Keratinocyte (primary cell): ENCODE results near the gene DPYSL4. TPM values are rescaled to one million over a fixed set of nuclear protein-coding genes. Genes with fewer than 3 reads are reported as not detected.

ENCODE experiments used
- DNase-seq: peaks from one replicate; pipeline ENCODE4 v3.0.0-alpha.2; 2011; ENCODE audit warnings: low read depth, missing footprints, low spot score
- FAIRE-seq: peaks from 2 replicates; lab custom pipeline; 2011; peaks lifted over from hg19 to GRCh38; lab: Jason Lieb, UNC
- H2AFZ ChIP-seq: 2 replicates; pipeline ENCODE4 v1.6.0; 2012; ENCODE audit warnings: low read length, control low read depth, inconsistent platforms; ENCODE audit not compliant: control insufficient read depth
- H3K27ac ChIP-seq: 2 replicates; pipeline ENCODE4 v1.5.1; 2011; ENCODE audit warnings: low read length; ENCODE audit not compliant: control insufficient read depth, insufficient read depth
- H3K27me3 ChIP-seq: 3 replicates; pipeline ENCODE4 v1.6.0; 2011; ENCODE audit warnings: low read length; ENCODE audit not compliant: control insufficient read depth, insufficient read depth; ENCODE audit errors: extremely low read depth
- H3K36me3 ChIP-seq, 2 experiments: 2 replicates in 1 of 2; 3 replicates in 1 of 2; pipeline ENCODE4 v1.5.1; 2011; ENCODE audit warnings: low read length in 2 of 2, mild to moderate bottlenecking in 1 of 2; ENCODE audit not compliant: control insufficient read depth in 2 of 2, insufficient read depth in 2 of 2; ENCODE audit errors: extremely low read depth in 1 of 2
- H3K4me1 ChIP-seq: 3 replicates; pipeline ENCODE4 v1.5.1; 2011; ENCODE audit warnings: low read length; ENCODE audit not compliant: control insufficient read depth, insufficient read depth; ENCODE audit errors: extremely low read depth
- H3K4me2 ChIP-seq: 3 replicates; pipeline ENCODE4 v1.6.0; 2011; ENCODE audit warnings: low read depth, low read length; ENCODE audit not compliant: control insufficient read depth, insufficient read depth; ENCODE audit errors: extremely low read depth
- H3K4me3 ChIP-seq, 3 experiments: fragments of 200-600 bp in 1 of 3; sonication (generic) in 1 of 3; 2 replicates in 2 of 3; 3 replicates in 1 of 3; pipeline ENCODE4 v1.5.1; 2011 to 2016; ENCODE audit warnings: low read length in 3 of 3, mild to moderate bottlenecking in 3 of 3, control low read depth in 2 of 3, inconsistent platforms in 1 of 3, low read depth in 1 of 3, mixed read lengths in 1 of 3, mixed run types in 1 of 3, moderate library complexity in 1 of 3; ENCODE audit not compliant: control insufficient read depth in 2 of 3, insufficient read depth in 2 of 3; ENCODE audit errors: extremely low read depth in 1 of 3
- H3K79me2 ChIP-seq: 2 replicates; pipeline ENCODE4 v1.6.0; 2012; ENCODE audit warnings: low read length; ENCODE audit not compliant: control insufficient read depth, insufficient read depth
- H3K9ac ChIP-seq: 3 replicates; pipeline ENCODE4 v1.6.0; 2011; ENCODE audit warnings: low read length; ENCODE audit not compliant: control insufficient read depth, insufficient read depth; ENCODE audit errors: extremely low read depth
- H3K9me1 ChIP-seq: 3 replicates; pipeline ENCODE4 v1.6.0; 2011; ENCODE audit warnings: low read length; ENCODE audit not compliant: control insufficient read depth, insufficient read depth; ENCODE audit errors: extremely low read depth
- H3K9me3 ChIP-seq: 2 replicates; pipeline ENCODE4 v1.5.1; 2012; ENCODE audit warnings: low read depth, low read length; ENCODE audit not compliant: control insufficient read depth
- H4K20me1 ChIP-seq: 3 replicates; pipeline ENCODE4 v1.6.0; 2011; ENCODE audit warnings: low read length; ENCODE audit not compliant: control insufficient read depth, insufficient read depth; ENCODE audit errors: extremely low read depth
- EZH2 ChIP-seq: IDR thresholded peaks from one replicate; pipeline ENCODE4 v1.6.1; 2012; ENCODE audit warnings: inconsistent platforms, mild to moderate bottlenecking, low read length, moderate library complexity
- dilution Hi-C: fragments of 300-500 bp; cut with MboI; formaldehyde crosslinking; loops from one replicate; pipeline ENCODE4 v1.7.0; 2020; ENCODE audit warnings: low sequenced_read_pairs; ENCODE audit not compliant: extremely low pct_ligation_motif_present
- polyA plus RNA-seq, 5 experiments: library from polyadenylated mRNA; depleted of rRNA in 3 of 5; stranded (reverse) in 3 of 5; stranded (forward) in 1 of 5; unstranded in 1 of 5; fragments of >200 nt; gene quantifications; 1 replicate in 1 of 5; 2 replicates in 3 of 5; 3 replicates in 1 of 5; pipeline versions ENCODE4 v1.2.1 to v1.2.3, GENCODE V29; 2011 to 2012; ENCODE audit warnings: missing spikeins in 2 of 5, low read depth in 1 of 5, low replicate concordance in 1 of 5
- TF ChIP-seq, protein P1 (sequence below), 3 experiments: IDR thresholded peaks in 1 of 3; conservative IDR thresholded peaks in 1 of 3; optimal IDR thresholded peaks in 1 of 3; 2 replicates in 2 of 3; 3 replicates in 1 of 3; pipeline versions ENCODE3 to v1.5.1; 2011; ENCODE audit warnings: low read length in 3 of 3, mild to moderate bottlenecking in 3 of 3, moderate library complexity in 2 of 3, control low read depth in 1 of 3, inconsistent platforms in 1 of 3; ENCODE audit not compliant: insufficient read depth in 2 of 3; ENCODE audit errors: extremely low read depth in 1 of 3

DPYSL4 gene
- polyA plus RNA-seq, 1 donor (not counting 4 experiments of a cell fraction or from before 2014, with no cell fraction given): 7.4 TPM

DNA sequence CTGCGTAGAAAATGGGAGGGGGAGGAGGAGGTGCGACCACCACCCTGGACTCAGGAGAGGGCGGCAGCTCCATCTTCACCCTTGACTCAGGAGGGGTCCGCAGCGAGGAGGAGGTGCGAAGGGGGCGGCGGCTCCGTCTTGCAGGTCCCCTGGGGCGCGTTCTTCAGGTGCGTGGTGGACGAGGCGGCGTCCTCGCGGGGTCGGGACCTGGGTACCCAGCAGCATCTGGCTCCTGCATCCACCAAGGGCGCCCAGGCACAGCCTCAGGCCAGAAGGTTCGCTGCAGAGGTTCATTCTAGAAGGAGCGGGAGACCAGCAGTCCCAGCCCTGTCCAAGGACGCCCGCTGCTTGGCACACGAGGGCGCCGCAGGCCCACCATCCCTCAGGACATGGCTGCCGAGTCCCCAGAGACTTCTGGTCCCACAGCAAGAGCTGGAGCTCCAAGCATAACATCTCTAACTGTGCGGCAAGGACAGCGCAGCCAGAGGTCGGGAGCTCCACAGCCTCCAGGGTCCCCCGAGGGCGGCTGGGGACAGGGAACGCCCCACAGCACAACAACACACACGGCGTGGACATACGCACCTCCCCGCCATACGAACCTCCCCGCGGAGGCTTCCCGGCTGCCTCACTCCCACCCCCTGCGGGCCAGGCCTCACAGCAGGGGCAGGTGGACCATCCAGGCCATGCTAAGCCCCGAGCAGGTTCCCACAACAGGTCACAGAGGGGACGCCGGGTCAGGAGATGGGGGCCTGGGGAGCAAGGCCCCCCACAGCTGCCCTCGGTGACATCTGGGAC lies 16.8 kb upstream of the DPYSL4 start:
- Histone ChIP-seq H3K4me1 (no peaks in the 10 kb centered on the region), H3K9me1 (no peaks in the 10 kb centered on the region), H3K9me3 (peaks cover 6% of the 10 kb centered on the region), H3K27me3 (peaks cover 18% of the 10 kb centered on the region), H4K20me1 (no peaks in the 10 kb centered on the region), H3K79me2 (no peaks in the 10 kb centered on the region), H3K9ac (no peak overlapping the region), H3K36me3 (no peaks in the 10 kb centered on the region), H2AFZ (no peak overlapping the region), H3K27ac (no peak overlapping the region), H3K4me3 (no peak overlapping the region), H3K4me2 (no peak overlapping the region)
- DNase-seq (no peak), FAIRE-seq (no peak)
- dilution Hi-C loops: no loop called here
- no peak for TF ChIP-seq EZH2
- TF ChIP-seq, protein P1, sequence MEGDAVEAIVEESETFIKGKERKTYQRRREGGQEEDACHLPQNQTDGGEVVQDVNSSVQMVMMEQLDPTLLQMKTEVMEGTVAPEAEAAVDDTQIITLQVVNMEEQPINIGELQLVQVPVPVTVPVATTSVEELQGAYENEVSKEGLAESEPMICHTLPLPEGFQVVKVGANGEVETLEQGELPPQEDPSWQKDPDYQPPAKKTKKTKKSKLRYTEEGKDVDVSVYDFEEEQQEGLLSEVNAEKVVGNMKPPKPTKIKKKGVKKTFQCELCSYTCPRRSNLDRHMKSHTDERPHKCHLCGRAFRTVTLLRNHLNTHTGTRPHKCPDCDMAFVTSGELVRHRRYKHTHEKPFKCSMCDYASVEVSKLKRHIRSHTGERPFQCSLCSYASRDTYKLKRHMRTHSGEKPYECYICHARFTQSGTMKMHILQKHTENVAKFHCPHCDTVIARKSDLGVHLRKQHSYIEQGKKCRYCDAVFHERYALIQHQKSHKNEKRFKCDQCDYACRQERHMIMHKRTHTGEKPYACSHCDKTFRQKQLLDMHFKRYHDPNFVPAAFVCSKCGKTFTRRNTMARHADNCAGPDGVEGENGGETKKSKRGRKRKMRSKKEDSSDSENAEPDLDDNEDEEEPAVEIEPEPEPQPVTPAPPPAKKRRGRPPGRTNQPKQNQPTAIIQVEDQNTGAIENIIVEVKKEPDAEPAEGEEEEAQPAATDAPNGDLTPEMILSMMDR (optimal IDR thresholded peaks at IDR 0.05 in 1 of 3, IDR thresholded peaks at IDR 0.05 in 1 of 3, conservative IDR thresholded peaks at IDR 0.05 in 1 of 3; ENCODE audit: extremely low read depth in 1 of 3, insufficient read depth in 2 of 3, low read length in 3 of 3): no peak

DNA sequence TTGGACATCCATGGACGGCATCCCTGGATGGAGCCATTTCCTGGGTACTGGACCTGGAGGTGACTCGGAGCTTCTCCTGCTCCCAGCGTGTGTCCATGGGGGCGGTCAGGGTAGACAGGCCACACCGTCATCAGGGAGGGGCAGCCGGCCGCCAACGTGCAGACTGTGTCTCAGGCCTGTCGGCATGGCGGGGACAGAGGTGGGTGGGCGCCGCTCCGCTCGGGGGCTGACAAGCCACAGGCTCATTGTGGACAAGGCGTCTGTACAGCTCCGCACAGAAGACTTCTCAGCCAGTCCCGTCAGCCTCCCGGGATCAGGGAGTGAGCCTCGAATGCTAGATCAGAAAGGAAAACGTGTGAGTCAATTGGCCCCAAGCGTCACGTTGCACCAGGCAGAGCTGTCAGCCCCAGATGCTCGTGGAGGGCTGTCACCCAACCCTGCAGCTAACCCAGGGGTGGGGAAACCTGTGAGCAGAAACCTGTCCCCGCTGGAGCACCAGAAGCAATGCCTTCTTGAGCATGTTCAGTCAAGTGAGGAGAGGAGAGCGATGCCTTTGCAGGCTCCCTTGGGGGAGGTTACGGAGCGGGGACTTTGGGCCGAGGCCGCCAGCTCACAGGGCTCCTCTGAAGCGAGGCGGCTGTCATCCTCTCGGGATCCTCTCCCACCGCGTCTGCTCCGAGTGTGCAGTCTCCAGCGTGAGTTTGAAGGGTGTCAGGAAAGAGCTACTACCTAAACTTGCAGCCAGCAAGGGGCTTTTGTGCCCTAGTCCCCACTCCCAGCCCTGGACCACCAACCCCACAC lies 16.0 kb upstream of the DPYSL4 start:
- Histone ChIP-seq H3K27me3 (peaks cover 19% of the 10 kb centered on the region), H3K4me2 (no peak overlapping the region), H3K27ac (no peak overlapping the region), H3K9me1 (no peaks in the 10 kb centered on the region), H3K9me3 (peaks cover 6% of the 10 kb centered on the region), H3K4me1 (no peaks in the 10 kb centered on the region), H3K36me3 (no peaks in the 10 kb centered on the region), H2AFZ (no peak overlapping the region), H3K79me2 (no peaks in the 10 kb centered on the region), H3K9ac (no peak overlapping the region), H4K20me1 (no peaks in the 10 kb centered on the region), H3K4me3 (no peak overlapping the region)
- FAIRE-seq (no peak), DNase-seq (no peak)
- TF ChIP-seq, protein P1 (optimal IDR thresholded peaks at IDR 0.05 in 1 of 3, IDR thresholded peaks at IDR 0.05 in 1 of 3, conservative IDR thresholded peaks at IDR 0.05 in 1 of 3; ENCODE audit: extremely low read depth in 1 of 3, insufficient read depth in 2 of 3, low read length in 3 of 3): no peak
- dilution Hi-C loops: no loop called here
